H1 (cell line): ENCODE data around the gene JPH2. TPM values are rescaled to one million over a fixed set of nuclear protein-coding genes. Genes with fewer than 3 reads are reported as not detected.

Source experiments
- ATF2 ChIP-seq: IDR thresholded peaks from 2 replicates; pipeline ENCODE4 v1.6.1; 2012; ENCODE audit warnings: low read length, inconsistent platforms
- CHD1 ChIP-seq: IDR thresholded peaks from 2 replicates; pipeline ENCODE4 v1.6.1; 2012; ENCODE audit warnings: low read depth, low read length, improper control_type of control experiment
- JUND ChIP-seq: IDR thresholded peaks from 2 replicates; pipeline ENCODE4 v1.6.1; 2011; ENCODE audit warnings: mild to moderate bottlenecking, improper control_type of control experiment, low read length
- SRF ChIP-seq: IDR thresholded peaks from 2 replicates; pipeline ENCODE4 v1.6.1; 2011; ENCODE audit warnings: mild to moderate bottlenecking, low read depth, low read length, moderate library complexity
- polyA plus RNA-seq, 7 experiments: library from polyadenylated mRNA; depleted of rRNA in 3 of 7; stranded (reverse) in 5 of 7; unstranded in 2 of 7; fragments of >200 nt in 5 of 7; fragments of 200-250 nt in 2 of 7; gene quantifications; 1 replicate in 5 of 7; 2 replicates in 1 of 7; 4 replicates in 1 of 7; pipeline versions ENCODE4 v1.2.1 to v1.2.3, GENCODE V29; 2011 to 2013; ENCODE audit warnings: missing spikeins in 2 of 7, mixed read lengths in 2 of 7
- total RNA-seq: library from RNA; stranded (reverse); fragmentation: NEBNext Ultra II Directional; extraction: Animal tissue kit (Norgen Biotek cat#: 25700); gene quantifications from 2 replicates; pipeline ENCODE4 v1.2.1, GENCODE V29; 2021
- TF ChIP-seq, protein P1 (sequence below): fragments of 300-600 bp; sonication (generic); IDR thresholded peaks from 2 replicates; pipeline ENCODE4 v1.7.1; 2012; ENCODE audit warnings: low read length, moderate library complexity, mild to moderate bottlenecking, inconsistent platforms; ENCODE audit not compliant: insufficient replicate concordance

The JPH2 gene
- total and polyA plus RNA-seq, 2 of the 8 experiments (the other 6 are each of a cell fraction or from before 2014, with no cell fraction given), result 0.59 to 1.3 TPM

DNA sequence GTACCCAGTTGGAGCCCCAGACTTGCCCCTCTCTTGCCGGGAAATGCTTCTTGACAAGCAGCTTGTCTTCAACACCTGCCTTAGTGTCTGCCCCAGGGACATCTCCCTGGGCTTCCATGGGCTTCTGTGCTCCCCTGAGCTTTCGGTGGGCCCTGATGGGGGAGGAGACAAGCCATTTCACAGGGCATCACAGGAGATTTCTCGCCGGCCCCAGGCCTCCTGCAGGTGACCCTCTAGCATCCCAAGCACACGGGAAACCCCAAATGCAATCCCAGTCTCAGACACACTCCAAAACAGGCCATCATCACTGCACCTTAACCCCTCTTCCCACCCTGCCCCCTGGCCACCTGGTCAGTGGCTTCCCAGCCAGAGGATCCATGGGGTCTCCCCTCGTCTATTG, 74.5 kb downstream of the JPH2 start (continued):
- TF ChIP-seq, protein P1, sequence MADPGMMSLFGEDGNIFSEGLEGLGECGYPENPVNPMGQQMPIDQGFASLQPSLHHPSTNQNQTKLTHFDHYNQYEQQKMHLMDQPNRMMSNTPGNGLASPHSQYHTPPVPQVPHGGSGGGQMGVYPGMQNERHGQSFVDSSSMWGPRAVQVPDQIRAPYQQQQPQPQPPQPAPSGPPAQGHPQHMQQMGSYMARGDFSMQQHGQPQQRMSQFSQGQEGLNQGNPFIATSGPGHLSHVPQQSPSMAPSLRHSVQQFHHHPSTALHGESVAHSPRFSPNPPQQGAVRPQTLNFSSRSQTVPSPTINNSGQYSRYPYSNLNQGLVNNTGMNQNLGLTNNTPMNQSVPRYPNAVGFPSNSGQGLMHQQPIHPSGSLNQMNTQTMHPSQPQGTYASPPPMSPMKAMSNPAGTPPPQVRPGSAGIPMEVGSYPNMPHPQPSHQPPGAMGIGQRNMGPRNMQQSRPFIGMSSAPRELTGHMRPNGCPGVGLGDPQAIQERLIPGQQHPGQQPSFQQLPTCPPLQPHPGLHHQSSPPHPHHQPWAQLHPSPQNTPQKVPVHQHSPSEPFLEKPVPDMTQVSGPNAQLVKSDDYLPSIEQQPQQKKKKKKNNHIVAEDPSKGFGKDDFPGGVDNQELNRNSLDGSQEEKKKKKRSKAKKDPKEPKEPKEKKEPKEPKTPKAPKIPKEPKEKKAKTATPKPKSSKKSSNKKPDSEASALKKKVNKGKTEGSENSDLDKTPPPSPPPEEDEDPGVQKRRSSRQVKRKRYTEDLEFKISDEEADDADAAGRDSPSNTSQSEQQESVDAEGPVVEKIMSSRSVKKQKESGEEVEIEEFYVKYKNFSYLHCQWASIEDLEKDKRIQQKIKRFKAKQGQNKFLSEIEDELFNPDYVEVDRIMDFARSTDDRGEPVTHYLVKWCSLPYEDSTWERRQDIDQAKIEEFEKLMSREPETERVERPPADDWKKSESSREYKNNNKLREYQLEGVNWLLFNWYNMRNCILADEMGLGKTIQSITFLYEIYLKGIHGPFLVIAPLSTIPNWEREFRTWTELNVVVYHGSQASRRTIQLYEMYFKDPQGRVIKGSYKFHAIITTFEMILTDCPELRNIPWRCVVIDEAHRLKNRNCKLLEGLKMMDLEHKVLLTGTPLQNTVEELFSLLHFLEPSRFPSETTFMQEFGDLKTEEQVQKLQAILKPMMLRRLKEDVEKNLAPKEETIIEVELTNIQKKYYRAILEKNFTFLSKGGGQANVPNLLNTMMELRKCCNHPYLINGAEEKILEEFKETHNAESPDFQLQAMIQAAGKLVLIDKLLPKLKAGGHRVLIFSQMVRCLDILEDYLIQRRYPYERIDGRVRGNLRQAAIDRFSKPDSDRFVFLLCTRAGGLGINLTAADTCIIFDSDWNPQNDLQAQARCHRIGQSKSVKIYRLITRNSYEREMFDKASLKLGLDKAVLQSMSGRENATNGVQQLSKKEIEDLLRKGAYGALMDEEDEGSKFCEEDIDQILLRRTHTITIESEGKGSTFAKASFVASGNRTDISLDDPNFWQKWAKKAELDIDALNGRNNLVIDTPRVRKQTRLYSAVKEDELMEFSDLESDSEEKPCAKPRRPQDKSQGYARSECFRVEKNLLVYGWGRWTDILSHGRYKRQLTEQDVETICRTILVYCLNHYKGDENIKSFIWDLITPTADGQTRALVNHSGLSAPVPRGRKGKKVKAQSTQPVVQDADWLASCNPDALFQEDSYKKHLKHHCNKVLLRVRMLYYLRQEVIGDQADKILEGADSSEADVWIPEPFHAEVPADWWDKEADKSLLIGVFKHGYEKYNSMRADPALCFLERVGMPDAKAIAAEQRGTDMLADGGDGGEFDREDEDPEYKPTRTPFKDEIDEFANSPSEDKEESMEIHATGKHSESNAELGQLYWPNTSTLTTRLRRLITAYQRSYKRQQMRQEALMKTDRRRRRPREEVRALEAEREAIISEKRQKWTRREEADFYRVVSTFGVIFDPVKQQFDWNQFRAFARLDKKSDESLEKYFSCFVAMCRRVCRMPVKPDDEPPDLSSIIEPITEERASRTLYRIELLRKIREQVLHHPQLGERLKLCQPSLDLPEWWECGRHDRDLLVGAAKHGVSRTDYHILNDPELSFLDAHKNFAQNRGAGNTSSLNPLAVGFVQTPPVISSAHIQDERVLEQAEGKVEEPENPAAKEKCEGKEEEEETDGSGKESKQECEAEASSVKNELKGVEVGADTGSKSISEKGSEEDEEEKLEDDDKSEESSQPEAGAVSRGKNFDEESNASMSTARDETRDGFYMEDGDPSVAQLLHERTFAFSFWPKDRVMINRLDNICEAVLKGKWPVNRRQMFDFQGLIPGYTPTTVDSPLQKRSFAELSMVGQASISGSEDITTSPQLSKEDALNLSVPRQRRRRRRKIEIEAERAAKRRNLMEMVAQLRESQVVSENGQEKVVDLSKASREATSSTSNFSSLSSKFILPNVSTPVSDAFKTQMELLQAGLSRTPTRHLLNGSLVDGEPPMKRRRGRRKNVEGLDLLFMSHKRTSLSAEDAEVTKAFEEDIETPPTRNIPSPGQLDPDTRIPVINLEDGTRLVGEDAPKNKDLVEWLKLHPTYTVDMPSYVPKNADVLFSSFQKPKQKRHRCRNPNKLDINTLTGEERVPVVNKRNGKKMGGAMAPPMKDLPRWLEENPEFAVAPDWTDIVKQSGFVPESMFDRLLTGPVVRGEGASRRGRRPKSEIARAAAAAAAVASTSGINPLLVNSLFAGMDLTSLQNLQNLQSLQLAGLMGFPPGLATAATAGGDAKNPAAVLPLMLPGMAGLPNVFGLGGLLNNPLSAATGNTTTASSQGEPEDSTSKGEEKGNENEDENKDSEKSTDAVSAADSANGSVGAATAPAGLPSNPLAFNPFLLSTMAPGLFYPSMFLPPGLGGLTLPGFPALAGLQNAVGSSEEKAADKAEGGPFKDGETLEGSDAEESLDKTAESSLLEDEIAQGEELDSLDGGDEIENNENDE, result no peak
- TF ChIP-seq ATF2, result no peak
- no peak for TF ChIP-seq CHD1
- no peak for TF ChIP-seq JUND
- no peak for TF ChIP-seq SRF
